SK-N-SH treated with all-trans-retinoic acid at 6 μM for 48 hours (cell line): ENCODE results near the gene MTRF1.

ENCODE experiments used
- ATAC-seq: fragments of 200-7000 bp; cut with Tn5 transposase; 3 replicates; pipeline ENCODE4 v1.9.1; 2020; ENCODE audit warnings: mild to moderate bottlenecking, moderate library complexity
- ARNTL ChIP-seq: fragments of 450-650 bp; formaldehyde crosslinking; IDR thresholded peaks from 2 replicates; pipeline ENCODE4 v1.5.0; 2020; ENCODE audit warnings: low read depth, mild to moderate bottlenecking, moderate library complexity, borderline replicate concordance
- BACH2 ChIP-seq: fragments of 250-450 bp; sonication (Bioruptor Pico); IDR thresholded peaks from 2 replicates; pipeline ENCODE4 v1.9.0; 2021; ENCODE audit warnings: mild to moderate bottlenecking, borderline replicate concordance
- CSDC2 ChIP-seq: fragments of 250-450 bp; sonication (Bioruptor Pico); IDR thresholded peaks from 2 replicates; pipeline ENCODE4 v1.5.0; 2020; ENCODE audit warnings: mild to moderate bottlenecking, moderate library complexity
- ESRRG ChIP-seq: fragments of 250-450 bp; sonication (Bioruptor Pico); IDR thresholded peaks from 2 replicates; pipeline ENCODE4 v1.6.1; 2021; ENCODE audit warnings: mild to moderate bottlenecking
- GLIS3 ChIP-seq: fragments of 250-450 bp; sonication (Bioruptor Pico); IDR thresholded peaks from 2 replicates; pipeline ENCODE4 v1.5.0; 2020; ENCODE audit warnings: mild to moderate bottlenecking, moderate library complexity
- ISL1 ChIP-seq: fragments of 250-450 bp; sonication (Bioruptor Pico); IDR thresholded peaks from 2 replicates; pipeline ENCODE4 v2.1.2; 2022; ENCODE audit warnings: mild to moderate bottlenecking, moderate library complexity
- OSR1 ChIP-seq: fragments of 250-450 bp; sonication (Bioruptor Pico); IDR thresholded peaks from 2 replicates; pipeline ENCODE4 v1.8.0; 2022; ENCODE audit warnings: moderate library complexity, mild to moderate bottlenecking, inconsistent platforms
- PPARA ChIP-seq: fragments of 250-450 bp; sonication (Bioruptor Pico); IDR thresholded peaks from 2 replicates; pipeline ENCODE4 v1.5.0; 2020; ENCODE audit warnings: mild to moderate bottlenecking, borderline replicate concordance
- RARB ChIP-seq: fragments of 250-450 bp; sonication (Bioruptor Pico); IDR thresholded peaks from 2 replicates; pipeline ENCODE4 v1.8.0; 2021; ENCODE audit warnings: mild to moderate bottlenecking, moderate library complexity
- SNAI2 ChIP-seq: fragments of 250-450 bp; sonication (Bioruptor Pico); IDR thresholded peaks from 2 replicates; pipeline ENCODE4 v1.5.0; 2020; ENCODE audit warnings: mild to moderate bottlenecking, moderate library complexity
- TCF4 ChIP-seq: fragments of 250-450 bp; sonication (Bioruptor Pico); IDR thresholded peaks from 2 replicates; pipeline ENCODE4 v1.8.0; 2021; ENCODE audit warnings: mild to moderate bottlenecking, moderate library complexity, borderline replicate concordance
- TOX ChIP-seq: fragments of 250-450 bp; sonication (Bioruptor Pico); IDR thresholded peaks from 2 replicates; pipeline ENCODE4 v1.8.0; 2021; ENCODE audit warnings: mild to moderate bottlenecking, moderate library complexity, borderline replicate concordance
- ZC3H10 ChIP-seq: fragments of 250-450 bp; sonication (Bioruptor Pico); IDR thresholded peaks from 2 replicates; pipeline ENCODE4 v1.5.1; 2021; ENCODE audit warnings: mild to moderate bottlenecking, moderate library complexity
- ZFP3 ChIP-seq: fragments of 250-450 bp; sonication (Bioruptor Pico); IDR thresholded peaks from 2 replicates; pipeline ENCODE4 v1.5.0; 2020; ENCODE audit warnings: mild to moderate bottlenecking, moderate library complexity
- ZFP30 ChIP-seq: fragments of 450-650 bp; formaldehyde crosslinking; IDR thresholded peaks from 2 replicates; pipeline ENCODE4 v1.5.0; 2022; ENCODE audit warnings: mild to moderate bottlenecking, moderate library complexity
- ZNF565 ChIP-seq: fragments of 450-650 bp; formaldehyde crosslinking; conservative IDR thresholded peaks from 2 replicates; pipeline ENCODE4 v1.5.0; 2020; ENCODE audit warnings: low read depth, mild to moderate bottlenecking, moderate library complexity
- ZNF70 ChIP-seq: fragments of 450-650 bp; formaldehyde crosslinking; IDR thresholded peaks from 2 replicates; pipeline ENCODE4 v1.5.0; 2020; ENCODE audit warnings: mild to moderate bottlenecking, moderate library complexity
- ZNF8 ChIP-seq: fragments of 450-650 bp; formaldehyde crosslinking; IDR thresholded peaks from 2 replicates; pipeline ENCODE4 v1.5.0; 2020; ENCODE audit warnings: mild to moderate bottlenecking, moderate library complexity
- TF ChIP-seq, protein P1 (sequence below): fragments of 250-450 bp; sonication (Bioruptor Pico); IDR thresholded peaks from 2 replicates; pipeline ENCODE4 v1.5.1; 2020; ENCODE audit warnings: low read depth, mild to moderate bottlenecking, moderate library complexity
- TF ChIP-seq, protein P2 (sequence below): fragments of 250-450 bp; sonication (Bioruptor Pico); IDR thresholded peaks from 2 replicates; pipeline ENCODE4 v1.8.0; 2021; ENCODE audit warnings: low read depth, mild to moderate bottlenecking, moderate library complexity, borderline replicate concordance
- TF ChIP-seq, protein P3 (sequence below): fragments of 250-450 bp; sonication (Bioruptor Pico); IDR thresholded peaks from 2 replicates; pipeline ENCODE4 v1.5.1; 2021; ENCODE audit warnings: mild to moderate bottlenecking, moderate library complexity

The MTRF1 gene

DNA sequence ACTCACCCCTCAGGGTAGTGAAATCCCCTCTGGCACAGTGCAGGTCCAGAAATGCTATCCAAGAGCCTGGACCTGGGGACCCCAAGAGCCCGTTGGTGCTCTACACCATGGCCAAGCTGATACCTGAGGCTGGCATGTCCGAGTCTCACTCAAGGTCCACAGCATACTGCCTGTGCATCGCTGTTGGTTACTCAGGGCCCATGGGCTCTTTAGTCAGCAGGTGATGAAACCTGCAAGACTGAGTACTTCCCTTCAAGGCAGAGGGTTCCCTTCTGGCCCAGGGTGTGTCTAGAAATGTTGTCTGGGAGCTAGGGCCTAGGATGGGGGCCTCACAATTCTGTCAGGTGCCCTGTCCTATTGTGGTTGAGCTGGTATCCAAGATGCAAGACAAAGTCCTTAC, 49.5 kb downstream of the MTRF1 start (continued):
- TF ChIP-seq, protein P1, sequence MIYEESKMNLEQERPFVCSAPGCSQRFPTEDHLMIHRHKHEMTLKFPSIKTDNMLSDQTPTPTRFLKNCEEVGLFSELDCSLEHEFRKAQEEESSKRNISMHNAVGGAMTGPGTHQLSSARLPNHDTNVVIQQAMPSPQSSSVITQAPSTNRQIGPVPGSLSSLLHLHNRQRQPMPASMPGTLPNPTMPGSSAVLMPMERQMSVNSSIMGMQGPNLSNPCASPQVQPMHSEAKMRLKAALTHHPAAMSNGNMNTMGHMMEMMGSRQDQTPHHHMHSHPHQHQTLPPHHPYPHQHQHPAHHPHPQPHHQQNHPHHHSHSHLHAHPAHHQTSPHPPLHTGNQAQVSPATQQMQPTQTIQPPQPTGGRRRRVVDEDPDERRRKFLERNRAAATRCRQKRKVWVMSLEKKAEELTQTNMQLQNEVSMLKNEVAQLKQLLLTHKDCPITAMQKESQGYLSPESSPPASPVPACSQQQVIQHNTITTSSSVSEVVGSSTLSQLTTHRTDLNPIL (CRISPR knock-in tag), result no peak
- TF ChIP-seq, all 23 proteins: peak for 0

DNA sequence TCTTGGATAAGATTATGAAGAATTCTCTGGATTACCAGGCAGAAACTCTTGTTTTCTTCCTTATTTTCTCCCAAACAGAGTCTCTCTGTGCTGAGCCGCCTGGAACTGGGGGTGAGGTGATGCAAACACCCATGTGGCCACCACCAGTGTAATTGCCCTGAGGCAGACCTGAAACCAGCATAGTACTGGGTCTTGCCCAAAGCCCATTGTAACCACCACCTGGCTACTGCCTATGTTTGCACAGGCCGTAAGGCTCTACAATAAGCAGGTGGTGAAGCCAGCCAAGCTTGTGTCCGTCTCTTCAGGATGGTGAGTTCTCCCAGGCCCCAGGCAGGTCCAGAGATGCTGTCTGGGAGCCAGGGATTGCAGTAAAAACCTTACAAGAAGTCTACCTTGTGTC, 50.1 kb downstream of the MTRF1 start:
- no peak for ATAC-seq
- TF ChIP-seq ARNTL (CRISPR knock-in tag) (no peak), OSR1 (CRISPR knock-in tag) (no peak), ZNF70 (CRISPR knock-in tag) (no peak)

DNA sequence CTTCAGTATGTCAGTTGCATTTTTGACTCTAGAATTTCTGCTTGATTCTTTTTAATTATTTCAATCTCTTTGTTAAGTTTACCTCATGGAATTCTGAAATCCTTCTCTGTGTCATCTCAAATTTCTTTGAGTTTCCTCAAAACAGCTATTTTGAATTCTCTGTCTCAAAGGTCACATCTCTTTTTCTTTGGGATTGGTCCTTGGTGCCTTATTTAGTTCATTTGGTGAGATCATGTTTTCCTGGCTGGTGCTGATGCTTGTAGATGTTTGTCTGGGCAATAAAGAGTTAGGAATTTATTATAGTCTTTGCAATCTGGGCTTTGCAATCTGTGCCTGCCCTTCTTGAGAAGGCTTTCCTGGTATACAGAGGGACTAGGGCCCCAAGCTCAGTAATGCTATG, 50.5 kb downstream of the MTRF1 start:
- ATAC-seq, result no peak
- TF ChIP-seq OSR1 (CRISPR knock-in tag) (no peak), ESRRG (CRISPR knock-in tag) (no peak), TOX (CRISPR knock-in tag) (no peak), ZNF8 (CRISPR knock-in tag) (no peak), TCF4 (CRISPR knock-in tag) (no peak), ZFP3 (CRISPR knock-in tag) (no peak), ZNF565 (no peak)
- TF ChIP-seq, protein P2, sequence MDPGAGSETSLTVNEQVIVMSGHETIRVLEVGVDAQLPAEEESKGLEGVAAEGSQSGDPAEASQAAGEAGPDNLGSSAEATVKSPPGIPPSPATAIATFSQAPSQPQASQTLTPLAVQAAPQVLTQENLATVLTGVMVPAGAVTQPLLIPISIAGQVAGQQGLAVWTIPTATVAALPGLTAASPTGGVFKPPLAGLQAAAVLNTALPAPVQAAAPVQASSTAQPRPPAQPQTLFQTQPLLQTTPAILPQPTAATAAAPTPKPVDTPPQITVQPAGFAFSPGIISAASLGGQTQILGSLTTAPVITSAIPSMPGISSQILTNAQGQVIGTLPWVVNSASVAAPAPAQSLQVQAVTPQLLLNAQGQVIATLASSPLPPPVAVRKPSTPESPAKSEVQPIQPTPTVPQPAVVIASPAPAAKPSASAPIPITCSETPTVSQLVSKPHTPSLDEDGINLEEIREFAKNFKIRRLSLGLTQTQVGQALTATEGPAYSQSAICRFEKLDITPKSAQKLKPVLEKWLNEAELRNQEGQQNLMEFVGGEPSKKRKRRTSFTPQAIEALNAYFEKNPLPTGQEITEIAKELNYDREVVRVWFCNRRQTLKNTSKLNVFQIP (CRISPR knock-in tag), result no peak

DNA sequence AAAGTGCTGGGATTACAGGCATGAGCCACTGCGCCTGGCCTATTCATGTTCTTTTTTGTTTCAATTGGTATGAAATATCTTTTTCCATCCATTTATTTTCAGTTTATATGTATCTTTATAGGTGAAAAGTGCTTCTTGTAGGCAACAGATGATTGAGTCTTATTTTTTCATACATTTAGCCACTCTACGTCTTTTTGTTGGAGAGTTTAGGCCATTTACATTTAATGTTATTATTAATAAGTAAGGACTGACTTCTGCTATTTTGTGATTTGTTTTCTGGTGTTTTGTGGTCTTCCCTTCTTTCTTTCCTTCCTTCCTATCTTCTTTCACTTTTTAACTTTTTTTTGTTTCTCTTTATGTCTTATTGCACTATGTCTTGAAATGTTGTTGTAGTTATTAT, 52.3 kb downstream of the MTRF1 start:
- no peak for ATAC-seq
- TF ChIP-seq GLIS3 (no peak), ZFP30 (CRISPR knock-in tag) (no peak), ESRRG (CRISPR knock-in tag) (no peak), ZC3H10 (CRISPR knock-in tag) (no peak), ARNTL (CRISPR knock-in tag) (no peak), PPARA (CRISPR knock-in tag) (no peak), BACH2 (CRISPR knock-in tag) (no peak), CSDC2 (CRISPR knock-in tag) (no peak), ZFP3 (CRISPR knock-in tag) (no peak), ZNF565 (no peak), ZNF70 (CRISPR knock-in tag) (no peak), ISL1 (CRISPR knock-in tag) (no peak), RARB (CRISPR knock-in tag) (no peak), TCF4 (CRISPR knock-in tag) (no peak), TOX (CRISPR knock-in tag) (no peak), SNAI2 (CRISPR knock-in tag) (no peak), OSR1 (CRISPR knock-in tag) (no peak)
- TF ChIP-seq, protein P2 (CRISPR knock-in tag), result no peak
- TF ChIP-seq, protein P3, sequence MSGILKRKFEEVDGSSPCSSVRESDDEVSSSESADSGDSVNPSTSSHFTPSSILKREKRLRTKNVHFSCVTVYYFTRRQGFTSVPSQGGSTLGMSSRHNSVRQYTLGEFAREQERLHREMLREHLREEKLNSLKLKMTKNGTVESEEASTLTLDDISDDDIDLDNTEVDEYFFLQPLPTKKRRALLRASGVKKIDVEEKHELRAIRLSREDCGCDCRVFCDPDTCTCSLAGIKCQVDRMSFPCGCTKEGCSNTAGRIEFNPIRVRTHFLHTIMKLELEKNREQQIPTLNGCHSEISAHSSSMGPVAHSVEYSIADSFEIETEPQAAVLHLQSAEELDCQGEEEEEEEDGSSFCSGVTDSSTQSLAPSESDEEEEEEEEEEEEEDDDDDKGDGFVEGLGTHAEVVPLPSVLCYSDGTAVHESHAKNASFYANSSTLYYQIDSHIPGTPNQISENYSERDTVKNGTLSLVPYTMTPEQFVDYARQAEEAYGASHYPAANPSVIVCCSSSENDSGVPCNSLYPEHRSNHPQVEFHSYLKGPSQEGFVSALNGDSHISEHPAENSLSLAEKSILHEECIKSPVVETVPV (CRISPR knock-in tag), result no peak

DNA sequence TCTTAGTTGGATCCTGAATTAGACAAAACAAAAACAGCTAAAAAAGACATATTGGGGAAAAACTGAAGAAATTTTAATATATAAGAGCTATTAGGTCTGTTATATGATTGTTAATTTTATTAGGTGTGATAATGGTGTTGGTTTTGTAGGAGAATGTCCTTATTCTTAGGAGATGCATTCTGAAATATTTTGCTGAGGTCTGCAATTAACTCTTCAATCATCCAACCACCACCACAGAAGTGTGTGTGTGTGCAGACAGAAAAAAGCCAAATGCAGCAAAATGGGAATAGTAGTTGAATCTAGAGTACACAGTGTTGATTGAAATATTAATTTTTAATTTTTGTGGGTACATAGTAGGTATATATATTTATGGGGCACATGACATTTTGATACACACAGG, 56.9 kb downstream of the MTRF1 start:
- no peak for ATAC-seq
- TF ChIP-seq ZFP30 (CRISPR knock-in tag) (no peak), TCF4 (CRISPR knock-in tag) (no peak), ZNF70 (CRISPR knock-in tag) (no peak), OSR1 (CRISPR knock-in tag) (no peak), SNAI2 (CRISPR knock-in tag) (no peak), TOX (CRISPR knock-in tag) (no peak), ZNF565 (no peak), ZC3H10 (CRISPR knock-in tag) (no peak), RARB (CRISPR knock-in tag) (no peak), PPARA (CRISPR knock-in tag) (no peak)
- TF ChIP-seq, protein P1 (CRISPR knock-in tag), result no peak
- TF ChIP-seq, protein P2 (CRISPR knock-in tag), result no peak
- TF ChIP-seq, protein P3 (CRISPR knock-in tag), result no peak
